Ascending aorta (tissue), 2 donors: ENCODE data around the gene OGFOD3. TPM values are rescaled to one million over a fixed set of nuclear protein-coding genes. Genes with fewer than 3 reads are reported as not detected.
A peak's percentile ranks its signal among the peaks of the same experiment; 100 is the strongest.
"Not testable (repeated sequence)": the region's sequence is repeated elsewhere in the genome, so short reads cannot be mapped to it uniquely, and the experiment has no call there.

Source experiments
- DNase-seq, 2 donors: peaks; one replicate each; pipeline ENCODE4 v3.0.0-alpha.2; 2019; ENCODE audit warnings: low spot score in 2 of 2
- H3K27ac ChIP-seq, 2 donors: fragments of 200-600 bp; sonication (generic); one replicate each; pipeline ENCODE4 v1.5.1; 2016 to 2017; ENCODE audit warnings: mild to moderate bottlenecking in 1 of 2
- H3K27me3 ChIP-seq: fragments of 200-600 bp; sonication (generic); one replicate; pipeline ENCODE4 v1.5.1; 2017
- H3K36me3 ChIP-seq, 2 donors: fragments of 200-600 bp; sonication (generic); one replicate each; pipeline ENCODE4 v1.5.1; 2016
- H3K4me1 ChIP-seq, 2 donors: fragments of 200-600 bp; sonication (generic); one replicate each; pipeline ENCODE4 v1.5.1; 2016 to 2017; ENCODE audit warnings: mild to moderate bottlenecking in 1 of 2
- H3K4me3 ChIP-seq, 2 donors: fragments of 200-600 bp; sonication (generic); one replicate each; pipeline ENCODE4 v1.5.1; 2016 to 2017; ENCODE audit warnings: mild to moderate bottlenecking in 1 of 2
- H3K9me3 ChIP-seq, 2 donors: fragments of 200-600 bp; sonication (generic); one replicate each; pipeline ENCODE4 v1.5.1; 2016
- intact Hi-C: fragments of 100-400 bp; cut with DNase I; formaldehyde crosslinking; loops from one replicate; pipeline ENCODE4 v1.15.1; 2023
- total RNA-seq: library from RNA; depleted of rRNA; stranded (reverse); fragments of >200 nt; gene quantifications from one replicate; pipeline ENCODE4 v1.1.0, GENCODE V29; 2016
- TF ChIP-seq, protein P1 (sequence below), 3 experiments: fragments of 200-600 bp in 2 of 3; fragments of 450-650 bp in 1 of 3; sonication (generic) in 2 of 3; IDR thresholded peaks; one replicate each; pipeline ENCODE4 v1.5.1; 2016 to 2019; ENCODE audit warnings: antibody characterized with exemption in 3 of 3, mild to moderate bottlenecking in 1 of 3, moderate library complexity in 1 of 3

Gene OGFOD3
- total RNA-seq, 1 donor from 2014 or later: 36.6 TPM

DNA sequence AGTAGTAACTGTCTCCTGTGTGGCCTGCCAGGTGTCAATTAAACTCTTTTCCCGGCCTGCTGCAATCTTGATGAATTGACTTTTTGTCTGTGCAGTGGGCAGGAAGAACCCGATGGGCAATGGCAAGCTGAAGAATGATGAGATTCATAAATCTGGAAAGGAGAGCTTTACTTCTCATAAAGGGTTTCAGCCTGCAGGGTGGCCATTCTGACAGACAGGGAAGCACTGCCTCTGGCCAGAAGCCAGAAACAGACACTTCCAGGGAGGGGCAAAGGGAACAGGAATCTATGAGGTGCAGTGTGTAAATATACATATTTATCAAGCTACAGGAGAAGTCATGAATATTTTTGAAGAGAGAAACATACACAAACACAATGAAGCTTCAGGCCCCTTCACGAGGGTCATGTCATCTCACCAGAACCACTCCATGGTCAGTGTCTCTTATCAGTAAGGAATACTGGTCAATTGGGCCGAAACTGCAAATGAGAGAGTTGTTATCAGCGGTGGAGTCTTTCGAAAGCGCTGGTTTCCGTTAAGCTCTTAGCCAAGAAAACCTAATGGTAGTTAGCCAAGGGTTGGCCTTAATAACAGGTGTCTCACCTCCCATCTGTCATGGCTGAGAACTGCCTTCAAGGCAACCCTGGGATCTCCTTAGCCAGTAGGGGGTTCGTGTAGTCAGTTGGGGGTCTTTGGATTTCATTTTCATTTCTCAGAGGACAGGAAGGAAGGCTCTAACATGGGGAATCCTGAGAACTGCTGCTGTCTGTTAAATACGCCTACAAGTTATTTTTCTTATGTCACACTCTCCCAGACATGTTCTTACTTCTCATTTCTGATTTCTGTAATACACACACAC lies 38.9 kb upstream of the OGFOD3 start:
- TF ChIP-seq, protein P1, sequence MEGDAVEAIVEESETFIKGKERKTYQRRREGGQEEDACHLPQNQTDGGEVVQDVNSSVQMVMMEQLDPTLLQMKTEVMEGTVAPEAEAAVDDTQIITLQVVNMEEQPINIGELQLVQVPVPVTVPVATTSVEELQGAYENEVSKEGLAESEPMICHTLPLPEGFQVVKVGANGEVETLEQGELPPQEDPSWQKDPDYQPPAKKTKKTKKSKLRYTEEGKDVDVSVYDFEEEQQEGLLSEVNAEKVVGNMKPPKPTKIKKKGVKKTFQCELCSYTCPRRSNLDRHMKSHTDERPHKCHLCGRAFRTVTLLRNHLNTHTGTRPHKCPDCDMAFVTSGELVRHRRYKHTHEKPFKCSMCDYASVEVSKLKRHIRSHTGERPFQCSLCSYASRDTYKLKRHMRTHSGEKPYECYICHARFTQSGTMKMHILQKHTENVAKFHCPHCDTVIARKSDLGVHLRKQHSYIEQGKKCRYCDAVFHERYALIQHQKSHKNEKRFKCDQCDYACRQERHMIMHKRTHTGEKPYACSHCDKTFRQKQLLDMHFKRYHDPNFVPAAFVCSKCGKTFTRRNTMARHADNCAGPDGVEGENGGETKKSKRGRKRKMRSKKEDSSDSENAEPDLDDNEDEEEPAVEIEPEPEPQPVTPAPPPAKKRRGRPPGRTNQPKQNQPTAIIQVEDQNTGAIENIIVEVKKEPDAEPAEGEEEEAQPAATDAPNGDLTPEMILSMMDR (IDR thresholded peaks at IDR 0.05): no peak
- intact Hi-C loops: no loop called here
- H3K27ac ChIP-seq: peak overlapping the region; percentile 100
- peaks cover 0 to 12% of the 10 kb centered on the region in 2 donors for H3K4me1 ChIP-seq
- peak overlapping the region; percentile 77 to 86 for H3K4me3 ChIP-seq
- H3K27me3 ChIP-seq: no peaks in the 10 kb centered on the region
- H3K9me3 ChIP-seq: no peaks in the 10 kb centered on the region
- no peak for DNase-seq
- peaks cover 19 to 22% of the 10 kb centered on the region in 2 donors for H3K36me3 ChIP-seq

DNA sequence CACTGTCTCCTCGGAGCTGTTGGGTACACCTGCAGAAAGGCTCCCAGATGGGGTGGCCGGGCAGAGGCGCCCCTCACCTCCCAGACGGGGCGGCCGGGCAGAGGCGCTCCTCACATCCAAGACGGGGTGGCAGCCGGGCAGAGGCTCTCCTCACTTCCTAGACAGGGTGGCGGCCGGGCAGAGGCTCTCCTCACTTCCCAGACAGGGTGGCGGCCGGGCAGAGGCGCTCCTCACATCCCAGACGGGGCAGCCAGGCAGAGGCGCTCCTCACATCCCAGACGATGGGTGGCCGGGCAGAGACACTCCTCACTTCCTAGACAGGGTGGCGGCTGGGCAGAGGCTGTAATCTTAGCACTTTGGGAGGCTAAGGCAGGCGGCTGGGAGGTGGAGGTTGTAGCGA lies 35.3 kb upstream of the OGFOD3 start:
- H3K36me3 ChIP-seq, DNase-seq, intact Hi-C loops, H3K4me3 ChIP-seq, H3K27ac ChIP-seq, H3K27me3 ChIP-seq, H3K9me3 ChIP-seq: not testable (repeated sequence)
- H3K4me1 ChIP-seq: peaks cover 8 to 20% of the 10 kb centered on the region in 2 donors

DNA sequence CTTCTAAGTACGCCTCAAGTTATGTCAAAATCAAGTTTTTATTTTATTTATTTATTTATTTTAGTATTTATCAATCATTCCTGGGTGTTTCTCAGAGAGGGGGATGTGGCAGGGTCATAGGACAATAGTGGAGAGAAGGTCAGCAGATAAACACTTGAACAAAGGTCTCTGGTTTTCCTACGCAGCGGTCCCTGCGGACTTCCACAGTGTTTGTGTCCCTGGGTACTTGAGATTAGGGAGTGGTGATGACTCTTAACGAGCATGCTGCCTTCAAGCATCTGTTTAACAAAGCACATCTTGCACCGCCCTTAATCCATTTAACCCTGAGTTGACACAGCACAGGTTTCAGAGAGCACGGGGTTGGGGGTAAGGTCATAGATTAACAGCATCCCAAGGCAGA lies 34.8 kb upstream of the OGFOD3 start:
- H3K4me1 ChIP-seq: peaks cover 8 to 20% of the 10 kb centered on the region in 2 donors
- H3K36me3 ChIP-seq, H3K27me3 ChIP-seq, intact Hi-C loops, H3K9me3 ChIP-seq, H3K4me3 ChIP-seq, DNase-seq, H3K27ac ChIP-seq: not testable (repeated sequence)

DNA sequence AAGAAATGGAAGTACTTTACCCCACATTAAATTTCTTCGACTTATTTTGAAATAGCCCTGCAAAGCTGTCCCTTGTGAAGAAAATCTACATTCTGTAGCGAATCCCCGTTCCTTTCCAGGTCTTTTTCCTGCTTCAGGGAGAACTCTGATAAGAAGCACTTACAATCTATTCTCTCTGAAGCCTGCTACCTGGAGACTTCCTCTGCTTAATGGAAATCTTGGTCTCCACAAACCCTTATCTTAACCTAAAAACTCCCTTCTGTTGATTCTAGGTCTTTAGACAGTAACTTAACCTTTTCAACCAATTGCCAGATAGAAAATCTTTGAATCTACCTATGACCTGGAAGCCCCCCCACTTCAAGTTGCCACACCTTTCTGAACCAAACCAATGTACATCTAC lies 33.8 kb upstream of the OGFOD3 start:
- intact Hi-C loops: no loop called here
- H3K4me3 ChIP-seq: no peak overlapping the region

DNA sequence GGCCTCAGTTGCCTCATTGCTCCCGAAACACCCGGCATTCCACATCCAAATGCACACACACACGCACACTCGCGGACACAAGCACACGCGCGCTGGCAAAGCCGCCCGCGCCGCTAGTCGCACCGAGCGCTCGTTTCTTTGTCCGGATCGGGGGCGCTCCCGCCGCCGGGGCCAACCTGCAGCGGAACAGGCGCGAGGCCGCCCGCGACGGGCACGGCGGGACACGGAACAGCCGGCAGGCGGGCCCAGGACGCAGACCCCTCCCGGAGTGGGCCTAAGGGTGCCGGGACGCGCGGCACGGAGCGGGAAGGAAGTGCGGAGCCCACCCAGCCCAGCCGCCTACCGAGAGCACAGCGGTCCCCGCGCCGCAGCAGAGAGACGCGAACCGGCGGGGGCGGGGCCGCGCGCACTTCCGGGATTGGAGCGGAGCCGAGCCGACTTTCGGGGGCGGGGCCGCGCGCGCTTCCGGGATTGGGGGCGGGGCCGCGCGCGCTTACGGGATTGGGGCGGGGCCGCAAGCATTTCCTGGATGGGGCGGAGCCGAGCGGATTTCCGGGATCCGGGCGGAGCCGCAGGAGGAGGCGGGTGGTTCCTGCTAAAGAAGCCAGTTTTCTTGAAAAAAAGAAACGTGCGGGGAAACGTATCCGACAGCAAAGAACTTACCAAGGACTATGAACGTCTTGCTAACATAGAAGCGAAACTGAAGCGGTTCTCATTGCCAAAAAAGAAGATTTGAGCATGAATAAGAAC lies 32.1 kb upstream of the OGFOD3 start, which contains the start of gene CYBC1:
Gene CYBC1, minus strand, starts transcription at position 396 of the 750 bp plus-strand sequence. CDS start 1,498 bp downstream, outside the sequence.
- Histone ChIP-seq H3K36me3 (no peaks in the 10 kb centered on the region), H3K27ac (peak within 1 kb of the TSS; percentile 90 to 94), H3K27me3 (no peaks in the 10 kb centered on the region), H3K4me1 (peaks cover 8 to 14% of the 10 kb centered on the region in 2 donors), H3K4me3 (peak within 1 kb of the TSS; percentile 87 to 100), H3K9me3 (no peaks in the 10 kb centered on the region)
- peak; percentile 61 to 96 for DNase-seq
- intact Hi-C loops: loop anchor here (1.0 to 2.0 kb wide), 3 partner anchors 8 to 198 kb away; partner anchors contain the start of genes HEXD, NARF, OGFOD3 and WDR45B
- TF ChIP-seq, protein P1 (IDR thresholded peaks at IDR 0.05): no peak

More for the DNA sequence above, 33.8 kb upstream of the OGFOD3 start:
- peak overlapping the region; percentile 90 to 94 for H3K27ac ChIP-seq
- H3K9me3 ChIP-seq: no peaks in the 10 kb centered on the region
- H3K4me1 ChIP-seq: peaks cover 8 to 15% of the 10 kb centered on the region in 2 donors
- H3K27me3 ChIP-seq: no peaks in the 10 kb centered on the region
- DNase-seq: no peak
- H3K36me3 ChIP-seq: no peaks in the 10 kb centered on the region
- TF ChIP-seq, protein P1 (IDR thresholded peaks at IDR 0.05): no peak

DNA sequence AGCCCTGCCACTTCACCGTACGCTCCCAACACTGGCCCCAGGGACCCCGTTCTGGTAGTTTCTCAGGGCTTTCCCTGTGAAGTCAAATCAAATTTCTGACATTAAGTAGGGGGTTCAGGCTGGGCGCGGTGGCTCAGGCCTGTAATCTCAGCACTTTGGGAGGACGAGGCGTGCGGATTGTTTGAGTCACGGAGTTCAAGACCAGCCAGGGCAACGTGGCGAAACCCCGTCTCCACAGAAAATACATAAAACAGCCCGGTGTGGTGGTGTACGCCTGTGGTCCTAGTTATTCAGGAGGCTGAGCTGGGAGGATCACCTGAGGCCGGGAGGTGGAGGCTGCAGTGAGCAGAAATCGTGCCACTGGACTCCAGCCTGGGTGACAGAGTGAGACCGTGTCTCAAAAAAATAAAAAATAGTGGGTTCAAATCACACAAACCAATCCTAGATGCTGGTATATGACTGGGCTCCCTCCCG lies 31.5 kb upstream of the OGFOD3 start:
- intact Hi-C loops: loop anchor here (1.0 to 2.0 kb wide), 3 partner anchors 8 to 199 kb away; partner anchors contain the start of genes HEXD, NARF, OGFOD3 and WDR45B
- TF ChIP-seq, protein P1 (IDR thresholded peaks at IDR 0.05): no peak
- Histone ChIP-seq H3K4me3 (peak overlapping the region; percentile 87 to 100), H3K27me3 (no peaks in the 10 kb centered on the region), H3K27ac (peak overlapping the region; percentile 90 to 94), H3K9me3 (no peaks in the 10 kb centered on the region), H3K4me1 (peaks cover 8 to 17% of the 10 kb centered on the region in 2 donors), H3K36me3 (no peaks in the 10 kb centered on the region)
- DNase-seq: no peak
